ENCODE results near the gene CKAP2. TPM values are rescaled to one million over a fixed set of nuclear protein-coding genes. Genes with fewer than 3 reads are reported as not detected.
"Not testable (repeated sequence)": the region's sequence is repeated elsewhere in the genome, so short reads cannot be mapped to it uniquely, and the experiment has no call there.

Gene CKAP2
- total RNA-seq, 1 donor from 2014 or later, result 9.5 TPM

DNA sequence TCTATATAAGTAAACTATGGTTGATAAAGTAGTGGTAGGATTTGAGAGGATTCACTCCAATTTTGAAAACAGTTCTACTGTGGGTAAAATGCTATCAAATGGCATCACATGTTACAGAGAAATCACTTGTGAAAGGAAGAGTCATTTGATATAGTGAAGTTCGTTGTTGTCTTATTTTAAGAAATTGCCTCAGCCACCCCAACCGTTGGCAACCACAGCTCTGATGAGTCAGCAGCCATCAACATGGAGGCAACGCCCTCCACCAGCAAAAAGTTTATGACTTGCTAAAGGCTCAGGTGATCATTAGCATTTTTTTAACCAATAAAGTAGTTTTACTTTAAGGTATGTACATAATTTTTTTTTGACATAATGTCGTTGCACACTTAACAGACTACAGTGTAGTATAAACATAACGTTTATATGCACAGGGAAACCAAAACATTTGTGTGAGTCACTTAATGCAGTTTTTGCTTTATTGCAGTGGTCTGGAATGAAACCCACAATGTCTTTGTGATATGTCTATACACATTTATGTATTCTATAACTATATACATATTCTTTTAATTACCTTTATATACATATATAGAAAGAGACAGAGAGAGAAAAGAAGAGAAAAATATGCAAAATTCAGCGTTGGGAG, 58.8 kb downstream of the CKAP2 start:
- intact Hi-C loops (cut with DNase I); ATAC-seq; DNase-seq (ENCODE audit: low spot score): not testable (repeated sequence)

DNA sequence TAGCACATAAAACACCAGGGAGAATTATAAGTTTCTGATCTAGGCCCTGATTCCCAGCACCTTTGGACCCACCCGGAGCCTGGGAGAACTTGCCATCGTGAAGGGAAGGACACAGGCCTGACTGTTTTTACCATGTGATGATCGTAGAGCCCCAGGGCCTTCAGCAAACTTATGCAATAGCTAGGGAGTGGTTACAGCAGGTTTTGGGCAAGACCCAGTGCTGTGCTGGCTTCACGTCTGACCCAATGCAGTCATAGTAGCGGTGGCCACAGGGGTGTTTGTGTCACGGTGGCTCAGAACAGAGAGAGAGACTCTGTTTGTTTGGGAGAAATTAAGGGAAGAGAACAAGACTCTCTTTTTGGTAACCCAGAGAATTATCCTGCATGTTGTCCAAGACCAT, 68.0 kb downstream of the CKAP2 start:
- DNase-seq (ENCODE audit: low spot score); intact Hi-C loops (cut with DNase I); ATAC-seq: not testable (repeated sequence)

Other genes starting within 250 kb of the CKAP2 start
- 13.4 TPM for gene THSD1, start 49.3 kb upstream of the CKAP2 start, total RNA-seq
- gene VPS36, start 4.8 kb upstream of the CKAP2 start, total RNA-seq, result 50.2 TPM
- 8.8 TPM for gene HNRNPA1L2, start 187.0 kb downstream of the CKAP2 start, total RNA-seq
- 62.3 TPM for gene SUGT1, start 197.4 kb downstream of the CKAP2 start, total RNA-seq